GM23338 (cell line): ENCODE data around the gene ZNHIT6. TPM values are rescaled to one million over a fixed set of nuclear protein-coding genes. Genes with fewer than 3 reads are reported as not detected.
A peak's percentile ranks its signal among the peaks of the same experiment; 100 is the strongest.

Source experiments
- ATAC-seq: fragments of 200-7000 bp; cut with Tn5 transposase; 3 replicates; pipeline ENCODE4 v1.9.1; 2020
- DNase-seq: peaks from one replicate; pipeline ENCODE4 v3.0.0-alpha.2; 2015; ENCODE audit warnings: low spot score
- H2AFZ ChIP-seq: fragments of 200-600 bp; sonication (generic); 2 replicates; pipeline ENCODE4 v1.8.0; 2016; ENCODE audit warnings: antibody characterized with exemption, mild to moderate bottlenecking, moderate library complexity
- H3F3A ChIP-seq: fragments of 200-600 bp; sonication (generic); replicated peaks from 2 replicates; pipeline ENCODE4 v1.8.0; 2017; ENCODE audit warnings: antibody characterized with exemption, mixed run types, low read depth
- H3K27ac ChIP-seq: fragments of 200-600 bp; sonication (generic); 2 replicates; pipeline ENCODE4 v1.6.1; 2016; ENCODE audit warnings: low read depth
- H3K27me3 ChIP-seq: fragments of 200-600 bp; sonication (generic); 2 replicates; pipeline ENCODE4 v1.8.0; 2016; ENCODE audit warnings: mild to moderate bottlenecking, mixed run types, moderate library complexity; ENCODE audit not compliant: insufficient read depth
- H3K36me3 ChIP-seq: fragments of 200-600 bp; sonication (generic); 2 replicates; pipeline ENCODE4 v1.8.0; 2016; ENCODE audit warnings: mild to moderate bottlenecking; ENCODE audit not compliant: insufficient read depth
- H3K4me1 ChIP-seq: fragments of 200-600 bp; sonication (generic); 2 replicates; pipeline ENCODE4 v1.8.0; 2016; ENCODE audit warnings: mild to moderate bottlenecking, moderate library complexity; ENCODE audit not compliant: insufficient read depth
- H3K4me2 ChIP-seq: fragments of 200-600 bp; sonication (generic); 2 replicates; pipeline ENCODE4 v1.7.1; 2017; ENCODE audit warnings: mixed run types
- H3K4me3 ChIP-seq: fragments of 200-600 bp; sonication (generic); 2 replicates; pipeline ENCODE4 v1.6.1; 2016; ENCODE audit warnings: mixed run types
- H3K79me2 ChIP-seq: fragments of 200-600 bp; sonication (generic); replicated peaks from 2 replicates; pipeline ENCODE4 v1.8.0; 2017; ENCODE audit warnings: mild to moderate bottlenecking; ENCODE audit not compliant: insufficient read depth
- H3K9me2 ChIP-seq: fragments of 200-600 bp; sonication (generic); 2 replicates; pipeline ENCODE4 v1.8.0; 2017; ENCODE audit not compliant: insufficient read depth
- H4K20me1 ChIP-seq: fragments of 200-600 bp; sonication (generic); replicated peaks from 2 replicates; pipeline ENCODE4 v1.8.0; 2017; ENCODE audit warnings: mild to moderate bottlenecking; ENCODE audit not compliant: insufficient read depth
- H3K27ac Mint-ChIP-seq: 2 replicates; pipeline ENCODE4 v1.8.0; 2020; ENCODE audit warnings: inconsistent platforms, mild to moderate bottlenecking, moderate library complexity, mixed read lengths
- H3K27me3 Mint-ChIP-seq: 3 replicates; pipeline ENCODE4 v1.8.0; 2022; ENCODE audit warnings: low read depth, mild to moderate bottlenecking, moderate library complexity, mixed read lengths, inconsistent platforms; ENCODE audit not compliant: insufficient read depth, poor library complexity
- H3K36me3 Mint-ChIP-seq: 3 replicates; pipeline ENCODE4 v1.8.0; 2021; ENCODE audit warnings: low read depth, mild to moderate bottlenecking, inconsistent platforms, moderate library complexity, mixed read lengths
- H3K4me1 Mint-ChIP-seq: 3 replicates; pipeline ENCODE4 v1.8.0; 2020; ENCODE audit warnings: mild to moderate bottlenecking, inconsistent platforms, mixed read lengths
- H3K4me3 Mint-ChIP-seq: 3 replicates; pipeline ENCODE4 v1.8.0; 2021; ENCODE audit warnings: moderate library complexity, mild to moderate bottlenecking, inconsistent platforms, mixed read lengths
- H3K9me3 Mint-ChIP-seq: 3 replicates; pipeline ENCODE4 v1.8.0; 2020; ENCODE audit warnings: moderate library complexity, mild to moderate bottlenecking, inconsistent platforms, mixed read lengths
- CREB1 ChIP-seq: fragments of 250-450 bp; sonication (Bioruptor Pico); IDR thresholded peaks from 2 replicates; pipeline ENCODE4 v1.5.0; 2020; ENCODE audit warnings: low read depth, mild to moderate bottlenecking, moderate library complexity
- EZH2 ChIP-seq: fragments of 200-600 bp; sonication (generic); IDR thresholded peaks from one replicate; pipeline ENCODE4 v1.8.0; 2017; ENCODE audit warnings: antibody characterized with exemption, mild to moderate bottlenecking, low read depth; ENCODE audit not compliant: unreplicated experiment
- EZH2phosphoT487 ChIP-seq: fragments of 200-600 bp; sonication (generic); IDR thresholded peaks from one replicate; pipeline ENCODE4 v1.8.1; 2018; ENCODE audit warnings: antibody characterized with exemption; ENCODE audit not compliant: unreplicated experiment
- JUNB ChIP-seq: IDR thresholded peaks from one replicate; pipeline ENCODE4 v1.6.1; 2016; ENCODE audit warnings: antibody characterized with exemption; ENCODE audit not compliant: unreplicated experiment
- NANOG ChIP-seq: IDR thresholded peaks from 2 replicates; pipeline ENCODE4 v1.6.1; 2016; ENCODE audit warnings: antibody characterized with exemption, borderline replicate concordance
- POLR2AphosphoS5 ChIP-seq: IDR thresholded peaks from 2 replicates; pipeline ENCODE4 v1.6.1; 2016; ENCODE audit warnings: antibody characterized with exemption, low read depth
- ZNF114 ChIP-seq: fragments of 250-450 bp; sonication (Bioruptor Pico); IDR thresholded peaks from 2 replicates; pipeline ENCODE4 v1.5.0; 2020; ENCODE audit warnings: mild to moderate bottlenecking, moderate library complexity
- ZNF331 ChIP-seq: fragments of 250-450 bp; sonication (Bioruptor Pico); IDR thresholded peaks from 2 replicates; pipeline ENCODE4 v1.5.0; 2020; ENCODE audit warnings: low read depth, mild to moderate bottlenecking, moderate library complexity
- ZNF462 ChIP-seq: fragments of 250-450 bp; sonication (Bioruptor Pico); IDR thresholded peaks from 2 replicates; pipeline ENCODE4 v1.5.0; 2020; ENCODE audit warnings: mild to moderate bottlenecking, moderate library complexity
- polyA plus RNA-seq: library from polyadenylated mRNA; unstranded; fragments of >200 nt; fragmentation: Nextera tagmentation; extraction: Ambion mirVana; gene quantifications from 2 replicates; pipeline ENCODE4 v1.2.1, GENCODE V29; 2016
- total RNA-seq: library from RNA; depleted of rRNA; stranded (reverse); fragments of >200 nt; shearing (Covaris generic); gene quantifications from 2 replicates; pipeline ENCODE4 v1.2.3, GENCODE V29; 2014

ZNHIT6 gene
- total and polyA plus RNA-seq, 2 experiments from 2014 or later: 17.3 to 20.9 TPM

- TF ChIP-seq EZH2phosphoT487 (no peak), EZH2 (no peak)
Measured at GRCh38 chr1:85608851-85609250, 99.4 kb downstream of the ZNHIT6 start (continued).

- peak overlapping the region; percentile 91 for H3K27ac ChIP-seq
- H2AFZ ChIP-seq: no peak overlapping the region
- H3K4me2 ChIP-seq: peak overlapping the region; percentile 23
Measured at GRCh38 chr1:85607921-85608265, 100.3 kb downstream of the ZNHIT6 start.

GRCh38 chr1:85607126-85607920 lies 100.9 kb downstream of the ZNHIT6 start:
- Mint-ChIP-seq H3K4me1 (peaks cover 42% of the 10 kb centered on the region), H3K27ac (peak overlapping the region; percentile 91), H3K27me3 (peaks cover 10% of the 10 kb centered on the region), H3K9me3 (peaks cover 11% of the 10 kb centered on the region; the same call in 2 of the 3 replicates), H3K4me3 (peak overlapping the region; percentile 2; the same call in 1 of the 3 replicates), H3K36me3 (peaks cover 12% of the 10 kb centered on the region)
- Histone ChIP-seq H3K9me2 (0 out of 2 replicates have a peak, but pooled peaks cover 19% of the 10 kb centered on the region), H3K27ac (peak overlapping the region; percentile 92), H3K4me3 (no peak overlapping the region), H4K20me1 (no peaks in the 10 kb centered on the region), H3F3A (no peaks in the 10 kb centered on the region; the same call in 1 of the 2 replicates), H3K36me3 (no peaks in the 10 kb centered on the region; the same call in 1 of the 2 replicates), H3K79me2 (no peaks in the 10 kb centered on the region), H3K4me1 (peaks cover 20% of the 10 kb centered on the region), H3K27me3 (no peaks in the 10 kb centered on the region), H2AFZ (no peak overlapping the region), H3K4me2 (peak overlapping the region; percentile 61)
- ATAC-seq (peak; percentile 95), DNase-seq (peak; percentile 99)
- TF ChIP-seq EZH2: no peak
- TF ChIP-seq EZH2phosphoT487: no peak
- TF ChIP-seq POLR2AphosphoS5: no peak
- TF ChIP-seq CREB1 (CRISPR knock-in tag): peak; percentile 65
- no peak for TF ChIP-seq JUNB
- peak; percentile 40; the same call in 1 of the 2 replicates for TF ChIP-seq NANOG
- TF ChIP-seq ZNF331 (CRISPR knock-in tag): no peak
- TF ChIP-seq ZNF462 (CRISPR knock-in tag): peak; percentile 98

More at GRCh38 chr1:85607921-85608265, 100.3 kb downstream of the ZNHIT6 start:
- peaks cover 12% of the 10 kb centered on the region for H3K36me3 Mint-ChIP-seq
- ATAC-seq: no peak
- H3K4me1 Mint-ChIP-seq: peaks cover 43% of the 10 kb centered on the region
- Histone ChIP-seq H4K20me1 (no peaks in the 10 kb centered on the region), H3K79me2 (no peaks in the 10 kb centered on the region), H3K4me3 (no peak overlapping the region), H3K9me2 (0 out of 2 replicates have a peak, but pooled peaks cover 19% of the 10 kb centered on the region), H3K36me3 (no peaks in the 10 kb centered on the region; the same call in 1 of the 2 replicates), H3K4me1 (peaks cover 25% of the 10 kb centered on the region), H3F3A (no peaks in the 10 kb centered on the region; the same call in 1 of the 2 replicates), H3K27me3 (no peaks in the 10 kb centered on the region)
- peaks cover 11% of the 10 kb centered on the region; the same call in 2 of the 3 replicates for H3K9me3 Mint-ChIP-seq
- no peak overlapping the region for H3K4me3 Mint-ChIP-seq
- TF ChIP-seq ZNF114 (no peak), JUNB (no peak), EZH2 (no peak), EZH2phosphoT487 (no peak)
- H3K27me3 Mint-ChIP-seq: peaks cover 10% of the 10 kb centered on the region
- no peak for DNase-seq
- peak overlapping the region; percentile 77 for H3K27ac Mint-ChIP-seq
